ENCODE results near the gene YAF2.

Gene YAF2

DNA sequence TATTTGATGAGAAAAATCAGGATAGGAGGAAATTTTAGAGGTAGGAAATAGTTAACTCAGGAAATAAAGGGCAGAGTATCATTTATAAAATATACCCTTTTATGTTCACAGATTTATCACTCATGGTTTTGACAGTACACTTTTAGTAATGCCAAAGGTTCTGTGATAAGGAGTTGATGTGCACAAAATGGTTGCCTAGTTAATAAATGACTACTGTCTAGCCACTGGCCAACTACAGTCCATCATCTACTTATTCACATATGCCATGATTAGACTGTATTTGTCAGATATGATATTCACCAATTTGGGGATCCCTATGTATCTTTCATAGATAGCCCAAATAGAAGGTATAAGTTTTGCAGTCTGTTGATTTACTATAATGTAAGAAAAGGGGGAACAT is 74.1 kb downstream of the YAF2 start:
- TF ChIP-seq, protein P1, sequence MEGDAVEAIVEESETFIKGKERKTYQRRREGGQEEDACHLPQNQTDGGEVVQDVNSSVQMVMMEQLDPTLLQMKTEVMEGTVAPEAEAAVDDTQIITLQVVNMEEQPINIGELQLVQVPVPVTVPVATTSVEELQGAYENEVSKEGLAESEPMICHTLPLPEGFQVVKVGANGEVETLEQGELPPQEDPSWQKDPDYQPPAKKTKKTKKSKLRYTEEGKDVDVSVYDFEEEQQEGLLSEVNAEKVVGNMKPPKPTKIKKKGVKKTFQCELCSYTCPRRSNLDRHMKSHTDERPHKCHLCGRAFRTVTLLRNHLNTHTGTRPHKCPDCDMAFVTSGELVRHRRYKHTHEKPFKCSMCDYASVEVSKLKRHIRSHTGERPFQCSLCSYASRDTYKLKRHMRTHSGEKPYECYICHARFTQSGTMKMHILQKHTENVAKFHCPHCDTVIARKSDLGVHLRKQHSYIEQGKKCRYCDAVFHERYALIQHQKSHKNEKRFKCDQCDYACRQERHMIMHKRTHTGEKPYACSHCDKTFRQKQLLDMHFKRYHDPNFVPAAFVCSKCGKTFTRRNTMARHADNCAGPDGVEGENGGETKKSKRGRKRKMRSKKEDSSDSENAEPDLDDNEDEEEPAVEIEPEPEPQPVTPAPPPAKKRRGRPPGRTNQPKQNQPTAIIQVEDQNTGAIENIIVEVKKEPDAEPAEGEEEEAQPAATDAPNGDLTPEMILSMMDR (IDR thresholded peaks at IDR 0.05; ENCODE audit: borderline replicate concordance, control extremely low read depth, extremely low read depth, insufficient read depth, missing control alignments): no peak
- in situ Hi-C loops (cut with MboI; ENCODE audit: low sequenced_read_pairs, unreplicated experiment): no loop called here
- DNase-seq (ENCODE audit: low spot score): no peak

DNA sequence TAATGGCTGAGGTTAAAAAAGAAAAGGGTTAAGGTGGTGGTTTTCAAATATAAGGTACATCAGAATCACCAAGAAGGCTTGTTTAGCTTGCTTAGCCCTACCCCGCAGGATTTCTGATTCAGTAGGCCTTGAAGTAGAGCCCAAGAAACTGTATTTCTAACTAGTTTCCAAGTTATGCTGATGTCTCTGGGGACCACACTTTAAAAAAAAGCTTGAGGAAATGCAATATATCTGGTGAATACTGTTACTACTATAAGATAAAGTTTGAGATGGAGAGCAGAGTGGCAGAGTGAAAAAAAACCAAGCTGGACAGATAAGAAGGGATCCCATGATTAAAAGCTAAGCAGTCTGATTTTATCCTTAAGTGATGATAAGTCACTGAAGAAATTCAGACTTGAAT is 75.1 kb downstream of the YAF2 start:
- TF ChIP-seq, protein P1 (IDR thresholded peaks at IDR 0.05; ENCODE audit: borderline replicate concordance, control extremely low read depth, extremely low read depth, insufficient read depth, missing control alignments): no peak
- in situ Hi-C loops (cut with MboI; ENCODE audit: low sequenced_read_pairs, unreplicated experiment): no loop called here

DNA sequence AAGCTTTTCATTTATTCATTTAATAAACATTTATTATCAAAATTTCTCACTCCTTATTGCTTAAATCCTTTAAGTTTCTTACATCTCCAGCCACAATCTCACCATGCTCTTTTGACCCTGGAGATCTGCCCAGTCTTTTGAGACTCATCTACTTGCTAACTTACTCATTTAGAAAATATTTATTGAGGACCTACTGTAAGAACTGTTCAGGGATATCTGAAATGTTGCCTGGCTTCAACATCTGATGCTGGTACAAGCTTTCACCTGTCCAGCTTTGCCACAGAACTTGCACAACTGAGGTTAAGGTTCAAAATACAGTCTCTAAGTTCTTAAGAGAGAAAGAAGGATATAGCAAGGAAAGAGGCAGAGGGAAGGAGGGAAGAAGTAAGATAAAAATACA is 75.9 kb downstream of the YAF2 start:
- TF ChIP-seq, protein P1 (IDR thresholded peaks at IDR 0.05; ENCODE audit: borderline replicate concordance, control extremely low read depth, extremely low read depth, insufficient read depth, missing control alignments): no peak
- no peak for DNase-seq (ENCODE audit: low spot score)
- in situ Hi-C loops (cut with MboI; ENCODE audit: low sequenced_read_pairs, unreplicated experiment): no loop called here

More for the DNA sequence above, 75.1 kb downstream of the YAF2 start:
- no peak for DNase-seq (ENCODE audit: low spot score)

DNA sequence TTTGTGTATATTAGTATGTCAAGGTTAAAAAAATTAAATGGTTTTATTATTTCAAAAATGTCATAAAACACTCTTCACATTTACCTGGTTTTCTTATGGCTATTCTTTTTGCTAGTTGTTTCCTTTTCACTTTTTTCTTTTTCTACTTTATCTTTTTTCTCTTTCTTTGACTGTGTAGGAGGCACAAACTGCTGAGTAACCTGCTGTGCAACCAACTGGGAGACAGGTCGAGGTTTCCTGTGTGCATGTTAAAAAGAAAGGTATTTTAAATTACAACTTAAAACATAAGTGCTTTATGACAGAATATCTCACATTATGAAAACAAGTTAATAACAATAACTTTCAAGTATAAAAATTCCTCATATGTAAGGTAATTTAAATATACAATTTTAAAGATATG is 76.5 kb downstream of the YAF2 start:
- in situ Hi-C loops (cut with MboI; ENCODE audit: low sequenced_read_pairs, unreplicated experiment): no loop called here
- TF ChIP-seq, protein P1 (IDR thresholded peaks at IDR 0.05; ENCODE audit: borderline replicate concordance, control extremely low read depth, extremely low read depth, insufficient read depth, missing control alignments): no peak
- no peak for DNase-seq (ENCODE audit: low spot score)

DNA sequence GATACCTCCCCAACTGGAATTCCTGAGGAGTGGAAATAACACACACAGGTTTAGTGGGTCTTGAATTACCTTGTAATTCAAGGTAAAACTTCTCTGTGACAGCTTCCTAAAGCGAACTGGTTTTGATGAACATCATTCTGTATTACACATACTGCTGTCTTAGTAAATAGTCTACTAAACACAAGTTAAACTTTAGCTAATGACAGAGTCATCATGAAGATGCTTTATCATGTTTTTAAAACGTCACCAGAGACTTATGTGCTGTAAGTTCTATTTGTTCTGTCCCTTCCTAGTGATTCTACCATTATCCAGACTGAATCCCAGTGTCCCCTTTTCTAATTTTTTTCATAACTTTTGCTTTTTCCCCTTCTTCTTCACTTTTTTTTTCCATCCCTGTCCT is 81.8 kb downstream of the YAF2 start:
- no peak for DNase-seq (ENCODE audit: low spot score)
- in situ Hi-C loops (cut with MboI; ENCODE audit: low sequenced_read_pairs, unreplicated experiment): no loop called here
- TF ChIP-seq, protein P1 (IDR thresholded peaks at IDR 0.05; ENCODE audit: borderline replicate concordance, control extremely low read depth, extremely low read depth, insufficient read depth, missing control alignments): no peak

DNA sequence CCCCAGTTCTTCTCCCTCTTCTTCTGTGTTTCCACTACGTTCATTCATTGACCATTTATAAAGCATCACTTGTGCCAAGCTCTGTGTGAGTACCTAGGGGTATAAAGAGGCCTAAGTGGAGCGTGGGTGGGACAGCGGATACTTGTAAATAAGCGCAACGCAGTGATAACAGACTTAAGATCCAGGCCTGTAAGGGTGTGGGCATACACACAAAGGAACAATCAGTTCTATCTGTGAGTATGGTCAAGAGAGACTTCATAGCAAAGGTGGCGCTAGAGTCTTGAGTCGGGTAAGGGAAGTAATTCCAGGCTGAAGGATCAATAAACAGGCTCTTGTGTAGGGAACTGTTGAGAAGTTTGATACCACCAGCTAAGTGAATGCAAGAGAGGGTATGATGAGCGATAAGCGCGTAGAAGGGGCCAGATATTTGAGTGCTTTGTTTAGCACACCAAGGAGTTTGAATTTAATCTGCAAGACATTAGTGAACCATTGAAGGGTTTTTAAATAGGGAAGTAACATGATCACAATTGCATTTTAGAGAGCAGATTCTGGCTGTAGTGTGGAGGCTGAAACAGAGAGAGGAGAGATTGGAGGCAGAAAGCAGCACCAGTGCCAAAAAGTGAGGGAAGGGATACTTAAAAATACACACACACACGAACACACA is 92.4 kb downstream of the YAF2 start:
- in situ Hi-C loops (cut with MboI; ENCODE audit: low sequenced_read_pairs, unreplicated experiment): no loop called here
- TF ChIP-seq, protein P1 (IDR thresholded peaks at IDR 0.05; ENCODE audit: borderline replicate concordance, control extremely low read depth, extremely low read depth, insufficient read depth, missing control alignments): no peak
- no peak for DNase-seq (ENCODE audit: low spot score)
